H9 (cell line): Measurements from ENCODE around the gene ACAP3. TPM values are rescaled to one million over a fixed set of nuclear protein-coding genes. Genes with fewer than 3 reads are reported as not detected.
A peak's percentile ranks its signal among the peaks of the same experiment; 100 is the strongest.

Experiments used
- DNase-seq: peaks from one replicate; pipeline ENCODE4 v3.0.0-alpha.2; 2017
- H2AFZ ChIP-seq: one replicate; pipeline ENCODE4 v1.6.1; 2013; ENCODE audit warnings: mild to moderate bottlenecking, low read length, control low read depth, moderate library complexity
- H2AK5ac ChIP-seq: 2 replicates; pipeline ENCODE4 v1.6.1; 2013; ENCODE audit warnings: low read length, control low read depth, mixed read lengths; ENCODE audit not compliant: insufficient read length
- H2BK120ac ChIP-seq: one replicate; pipeline ENCODE4 v1.6.1; 2013; ENCODE audit warnings: low read depth, mild to moderate bottlenecking, low read length, control low read depth, inconsistent platforms; ENCODE audit not compliant: poor library complexity, severe bottlenecking
- H2BK12ac ChIP-seq: 2 replicates; pipeline ENCODE4 v1.6.1; 2013; ENCODE audit warnings: low read length, control low read depth, mixed read lengths, low read depth; ENCODE audit not compliant: insufficient read length
- H2BK15ac ChIP-seq: 2 replicates; pipeline ENCODE4 v1.6.1; 2013; ENCODE audit warnings: low read depth, low read length, control low read depth
- H2BK20ac ChIP-seq: one replicate; pipeline ENCODE4 v1.6.1; 2013; ENCODE audit warnings: low read depth, mild to moderate bottlenecking, low read length, control low read depth, inconsistent platforms; ENCODE audit not compliant: poor library complexity, severe bottlenecking
- H2BK5ac ChIP-seq: 2 replicates; pipeline ENCODE4 v1.6.1; 2013; ENCODE audit warnings: low read length, control low read depth, mixed read lengths; ENCODE audit not compliant: insufficient read length
- H3K14ac ChIP-seq: 2 replicates; pipeline ENCODE4 v1.6.1; 2013; ENCODE audit warnings: low read length, control low read depth; ENCODE audit not compliant: insufficient read depth
- H3K18ac ChIP-seq: 2 replicates; pipeline ENCODE4 v1.6.1; 2013; ENCODE audit warnings: low read depth, mild to moderate bottlenecking, mixed read lengths, low read length, control low read depth; ENCODE audit not compliant: insufficient read length
- H3K23ac ChIP-seq: 2 replicates; pipeline ENCODE4 v1.6.1; 2013; ENCODE audit warnings: low read length, control low read depth, mixed read lengths, low read depth; ENCODE audit not compliant: insufficient read length
- H3K23me2 ChIP-seq: 2 replicates; pipeline ENCODE4 v1.6.1; 2013; ENCODE audit warnings: low read depth, mild to moderate bottlenecking, mixed read lengths, low read length, control low read depth; ENCODE audit not compliant: insufficient read length, poor library complexity, severe bottlenecking
- H3K27ac ChIP-seq: 2 replicates; pipeline ENCODE4 v1.5.1; 2013; ENCODE audit warnings: low read length, control low read depth, mixed read lengths, low read depth; ENCODE audit not compliant: insufficient read length
- H3K27me3 ChIP-seq: 2 replicates; pipeline ENCODE4 v1.6.1; 2013; ENCODE audit warnings: low read length, control low read depth, inconsistent platforms; ENCODE audit not compliant: insufficient read depth
- H3K4ac ChIP-seq: 2 replicates; pipeline ENCODE4 v1.6.1; 2013; ENCODE audit warnings: low read depth, mild to moderate bottlenecking, control low read depth, inconsistent platforms, low read length, moderate library complexity
- H3K4me1 ChIP-seq: 2 replicates; pipeline ENCODE4 v1.6.1; 2013; ENCODE audit warnings: low read length, control low read depth, inconsistent platforms; ENCODE audit not compliant: insufficient read depth
- H3K4me2 ChIP-seq: 2 replicates; pipeline ENCODE4 v1.6.1; 2013; ENCODE audit warnings: low read length, control low read depth, mixed read lengths; ENCODE audit not compliant: insufficient read length, insufficient read depth
- H3K56ac ChIP-seq: 2 replicates; pipeline ENCODE4 v1.6.1; 2013; ENCODE audit warnings: low read depth, mild to moderate bottlenecking, mixed read lengths, low read length, control low read depth; ENCODE audit not compliant: insufficient read length
- H3K79me1 ChIP-seq: 2 replicates; pipeline ENCODE4 v1.6.1; 2013; ENCODE audit warnings: low read depth, mild to moderate bottlenecking, moderate library complexity, low read length, control low read depth, inconsistent platforms; ENCODE audit not compliant: insufficient read depth, poor library complexity, severe bottlenecking
- H3K79me2 ChIP-seq: 2 replicates; pipeline ENCODE4 v1.6.1; 2013; ENCODE audit warnings: low read length, control low read depth, inconsistent platforms; ENCODE audit not compliant: insufficient read depth
- H3K9ac ChIP-seq: 2 replicates; pipeline ENCODE4 v1.6.1; 2013; ENCODE audit warnings: low read length, control low read depth, mixed read lengths; ENCODE audit not compliant: insufficient read length; ENCODE audit errors: extremely low read depth
- H3K9me3 ChIP-seq: one replicate; pipeline ENCODE4 v1.6.1; 2013; ENCODE audit warnings: low read depth, low read length, inconsistent platforms; ENCODE audit not compliant: control insufficient read depth
- H3T11ph ChIP-seq: one replicate; pipeline ENCODE4 v1.6.1; 2013; ENCODE audit warnings: mild to moderate bottlenecking, low read length, control low read depth, inconsistent platforms
- H4K20me1 ChIP-seq: one replicate; pipeline ENCODE4 v1.6.1; 2013; ENCODE audit not compliant: control insufficient read depth, insufficient read length, insufficient read depth
- H4K5ac ChIP-seq: 2 replicates; pipeline ENCODE4 v1.6.1; 2013; ENCODE audit warnings: low read depth, mild to moderate bottlenecking, mixed read lengths, low read length, control low read depth; ENCODE audit not compliant: insufficient read length
- H4K8ac ChIP-seq: replicated peaks from 2 replicates; pipeline ENCODE4 v1.6.1; 2013; ENCODE audit warnings: low read length, control low read depth, mixed read lengths, low read depth; ENCODE audit not compliant: insufficient read length
- H4K91ac ChIP-seq: 2 replicates; pipeline ENCODE4 v1.6.1; 2013; ENCODE audit warnings: low read depth, mild to moderate bottlenecking, moderate library complexity, mixed read lengths, low read length, control low read depth; ENCODE audit not compliant: insufficient read length
- H3K27ac Mint-ChIP-seq, 3 experiments: 2 replicates in 2 of 3; 3 replicates in 1 of 3; pipeline ENCODE4 v1.8.0; 2020 to 2021; ENCODE audit warnings: mixed read lengths in 3 of 3, mild to moderate bottlenecking in 1 of 3, moderate library complexity in 1 of 3
- H3K27me3 Mint-ChIP-seq: 2 replicates; pipeline ENCODE4 v1.8.0; 2021; ENCODE audit warnings: low read depth, mild to moderate bottlenecking, moderate library complexity, mixed read lengths
- H3K36me3 Mint-ChIP-seq, 3 experiments: 2 replicates in 2 of 3; 3 replicates in 1 of 3; pipeline ENCODE4 v1.8.0; 2020 to 2021; ENCODE audit warnings: low read depth in 3 of 3, mixed read lengths in 3 of 3; ENCODE audit not compliant: insufficient read depth in 1 of 3
- H3K4me1 Mint-ChIP-seq, 2 experiments: 2 replicates each; pipeline ENCODE4 v1.8.0; 2020; ENCODE audit warnings: mixed read lengths in 2 of 2
- H3K4me3 Mint-ChIP-seq, 2 experiments: 2 replicates in 1 of 2; 3 replicates in 1 of 2; pipeline ENCODE4 v1.8.0; 2020 to 2021; ENCODE audit warnings: mild to moderate bottlenecking in 2 of 2, mixed read lengths in 2 of 2, moderate library complexity in 1 of 2
- H3K9me3 Mint-ChIP-seq, 2 experiments: 2 replicates in 1 of 2; 3 replicates in 1 of 2; pipeline ENCODE4 v1.8.0; 2020; ENCODE audit warnings: mild to moderate bottlenecking in 2 of 2, mixed read lengths in 2 of 2, moderate library complexity in 1 of 2
- CTCF ChIP-seq: fragments of 200-600 bp; sonication (generic); conservative IDR thresholded peaks from 3 replicates; pipeline ENCODE4 v1.8.0; 2021; ENCODE audit warnings: antibody characterized with exemption, mild to moderate bottlenecking
- WGBS: extraction: QIAGEN DNeasy Blood & Tissue Kit; methylation state at CpG from one replicate; pipeline ENCODE4 v1.1.7; 2013; ENCODE audit warnings: missing lambda C conversion rate, low lambda C conversion rate, mixed read lengths; ENCODE audit not compliant: insufficient read length; ENCODE audit errors: extremely low coverage; 5-methylcytosine and 5-hydroxymethylcytosine counted together
- total RNA-seq: library from RNA; stranded (reverse); gene quantifications from 2 replicates; pipeline ENCODE4 v1.2.1, GENCODE V29; 2021

The ACAP3 gene
- total RNA-seq, 1 experiment from 2014 or later, result 41.4 TPM

- Histone ChIP-seq H3K23ac (no peak overlapping the region), H3K27me3 (no peaks in the 10 kb centered on the region), H3K4ac (no peak overlapping the region), H2AFZ (no peak overlapping the region), H3K14ac (no peak overlapping the region), H3K27ac (no peak overlapping the region), H3K9ac (no peak overlapping the region), H3K79me2 (no peaks in the 10 kb centered on the region), H2BK5ac (no peak overlapping the region), H4K8ac (no peak overlapping the region), H4K5ac (no peak overlapping the region), H3K18ac (no peak overlapping the region), H3K56ac (no peak overlapping the region), H2BK15ac (no peak overlapping the region), H2AK5ac (no peak overlapping the region), H4K20me1 (no peaks in the 10 kb centered on the region), H3T11ph (no peak overlapping the region), H3K23me2 (peaks cover 4% of the 10 kb centered on the region), H2BK120ac (no peak overlapping the region), H3K9me3 (no peaks in the 10 kb centered on the region), H3K79me1 (no peaks in the 10 kb centered on the region), H3K4me2 (peak overlapping the region; percentile 27), H4K91ac (no peak overlapping the region), H3K4me1 (no peaks in the 10 kb centered on the region), H2BK20ac (no peak overlapping the region), H2BK12ac (no peak overlapping the region)
- Mint-ChIP-seq H3K9me3 (peaks cover 2 to 7% of the 10 kb centered on the region in 2 experiments; a peak in 2 of 5 replicates), H3K27me3 (peaks cover 2% of the 10 kb centered on the region), H3K36me3 (no peaks in the 10 kb centered on the region), H3K27ac (no peak overlapping the region), H3K4me1 (peaks cover 0 to 9% of the 10 kb centered on the region in 2 experiments; a peak in 2 of 4 replicates), H3K4me3 (no peak overlapping the region)
- no peak for DNase-seq
- no peak for TF ChIP-seq CTCF
- WGBS, result no CpG with 5 or more reads among the region's 58 CpGs
Observed at GRCh38 chr1:1294250-1294890, 13.4 kb downstream of the ACAP3 start.
